ENCODE data around the gene KLK11. TPM values are rescaled to one million over a fixed set of nuclear protein-coding genes. Genes with fewer than 3 reads are reported as not detected.

Gene KLK11
- total and polyA plus RNA-seq, 10 of the 15 experiments (the other 5 are each of a cell fraction or from before 2014, with no cell fraction given): not detected

DNA sequence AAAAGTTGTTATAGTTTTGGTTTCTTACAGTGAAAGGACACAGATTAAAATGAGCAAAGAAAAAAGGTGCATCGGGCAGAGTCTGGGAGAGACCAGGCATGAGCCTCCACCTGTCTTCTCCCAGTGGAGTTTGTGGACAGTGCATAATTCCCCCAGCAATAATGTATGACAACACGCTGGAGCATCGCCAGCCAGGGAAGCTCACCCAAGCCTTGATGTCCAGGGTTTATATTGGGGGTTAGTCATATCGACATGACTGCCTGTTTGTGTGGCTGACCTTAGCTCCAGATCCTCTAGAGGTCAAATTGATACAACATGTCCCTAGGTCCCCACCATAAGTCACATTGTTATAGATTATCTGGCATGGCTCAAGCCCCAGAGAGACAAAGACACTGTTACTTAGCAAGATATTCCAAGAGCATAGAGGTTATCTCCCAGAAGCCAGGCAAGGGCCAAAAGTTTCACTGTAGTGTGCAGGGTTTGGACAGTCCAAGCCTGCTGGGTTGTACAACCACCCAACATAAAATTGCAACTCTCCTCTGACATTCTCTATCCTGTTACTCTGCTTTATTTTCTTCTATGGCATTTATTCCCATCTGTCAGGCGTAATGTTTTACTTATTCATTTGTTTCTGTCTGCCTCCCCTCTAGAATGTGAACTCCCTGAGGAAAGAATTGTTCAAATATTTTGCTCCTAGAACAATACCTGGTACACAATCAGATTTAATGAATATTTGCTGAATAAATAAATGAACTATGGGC lies 44.1 kb upstream of the KLK11 start:
- no peak overlapping the region for H3K4me2 ChIP-seq (ENCODE audit: control insufficient read depth, insufficient read depth)
- DNase-seq (ENCODE audit: low read depth, low spot score): no peak
- H3K4me3 ChIP-seq: no peak overlapping the region
- H3K27me3 ChIP-seq (replicated peaks in 1 of 2; ENCODE audit: control insufficient read depth in 2 of 2, insufficient read depth in 2 of 2, low read length in 1 of 2): no peaks in the 10 kb centered on the region; a peak in 1 of 4 replicates
- H4K20me1 ChIP-seq (ENCODE audit: control insufficient read depth, insufficient read depth): no peaks in the 10 kb centered on the region
- H3K27ac ChIP-seq (ENCODE audit: control insufficient read depth, insufficient read depth): no peak overlapping the region
- ChIA-PET SMC1A (ENCODE audit: uncharacterized antibody, unreplicated experiment) (no interaction called here), RAD21 (ENCODE audit: unreplicated experiment) (no interaction called here), CTCF (no interaction called here), POLR2A (no interaction called here)
- no peak overlapping the region for H2AFZ ChIP-seq (ENCODE audit: control insufficient read depth, low read depth, low read length)
- no TSS peak for BruUV-seq (replicated peaks)
- in situ Hi-C loops (cut with MboI) (no loop called here), intact Hi-C loops (cut with micrococcal nuclease; ENCODE audit: unreplicated experiment) (no loop called here)
- no peak for TF ChIP-seq RAD51 (IDR thresholded peaks at IDR 0.05)
- TF ChIP-seq, protein P1, sequence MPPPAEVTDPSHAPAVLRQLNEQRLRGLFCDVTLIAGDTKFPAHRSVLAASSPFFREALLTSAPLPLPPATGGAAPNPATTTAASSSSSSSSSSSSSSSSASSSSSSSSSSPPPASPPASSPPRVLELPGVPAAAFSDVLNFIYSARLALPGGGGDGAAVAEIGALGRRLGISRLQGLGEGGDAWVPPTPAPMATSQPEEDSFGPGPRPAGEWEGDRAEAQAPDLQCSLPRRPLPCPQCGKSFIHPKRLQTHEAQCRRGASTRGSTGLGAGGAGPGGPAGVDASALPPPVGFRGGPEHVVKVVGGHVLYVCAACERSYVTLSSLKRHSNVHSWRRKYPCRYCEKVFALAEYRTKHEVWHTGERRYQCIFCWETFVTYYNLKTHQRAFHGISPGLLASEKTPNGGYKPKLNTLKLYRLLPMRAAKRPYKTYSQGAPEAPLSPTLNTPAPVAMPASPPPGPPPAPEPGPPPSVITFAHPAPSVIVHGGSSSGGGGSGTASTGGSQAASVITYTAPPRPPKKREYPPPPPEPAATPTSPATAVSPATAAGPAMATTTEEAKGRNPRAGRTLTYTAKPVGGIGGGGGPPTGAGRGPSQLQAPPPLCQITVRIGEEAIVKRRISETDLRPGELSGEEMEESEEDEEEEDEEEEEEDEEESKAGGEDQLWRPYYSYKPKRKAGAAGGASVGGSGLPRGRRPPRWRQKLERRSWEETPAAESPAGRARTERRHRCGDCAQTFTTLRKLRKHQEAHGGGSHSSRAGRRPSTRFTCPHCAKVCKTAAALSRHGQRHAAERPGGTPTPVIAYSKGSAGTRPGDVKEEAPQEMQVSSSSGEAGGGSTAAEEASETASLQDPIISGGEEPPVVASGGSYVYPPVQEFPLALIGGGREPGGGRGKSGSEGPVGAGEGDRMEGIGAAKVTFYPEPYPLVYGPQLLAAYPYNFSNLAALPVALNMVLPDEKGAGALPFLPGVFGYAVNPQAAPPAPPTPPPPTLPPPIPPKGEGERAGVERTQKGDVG (CRISPR knock-in tag; IDR thresholded peaks at IDR 0.05): no peak
- no peak for TF ChIP-seq BMI1 (IDR thresholded peaks at IDR 0.05; ENCODE audit: borderline replicate concordance)
- no peak for TF ChIP-seq SPI1 (IDR thresholded peaks at IDR 0.05; ENCODE audit: borderline replicate concordance, insufficient read depth, low read depth, low read length)
- no peak for TF ChIP-seq CHD2 (IDR thresholded peaks at IDR 0.05; ENCODE audit: borderline replicate concordance, low read depth, low read length)
- TF ChIP-seq SIN3A (IDR thresholded peaks at IDR 0.05; ENCODE audit: low read depth, low read length): no peak
- H3K79me2 ChIP-seq (ENCODE audit: control insufficient read depth, insufficient read depth, low read length): no peaks in the 10 kb centered on the region
- ATAC-seq: no peak
- H3K9ac ChIP-seq (ENCODE audit: control insufficient read depth, insufficient read depth, low read length): no peak overlapping the region
- no peak for FAIRE-seq
- no peaks in the 10 kb centered on the region for H3K36me3 ChIP-seq (ENCODE audit: control insufficient read depth in 2 of 2, insufficient read depth in 2 of 2, low read length in 1 of 2)
- H3K4me1 ChIP-seq (ENCODE audit: control insufficient read depth, insufficient read depth, low read length): no peaks in the 10 kb centered on the region
- H3K9me3 ChIP-seq (replicated peaks; ENCODE audit: control insufficient read depth, insufficient read depth, low read length): no peaks in the 10 kb centered on the region
- 27% methylated on average over 5 of the region's 5 CpGs for WGBS (ENCODE audit: insufficient coverage, insufficient replicate concordance, low lambda C conversion rate, missing lambda C conversion rate)
